NCI-H1092 (cell line): ENCODE results near the gene SCPEP1.
"Not testable (repeated sequence)": the region's sequence is repeated elsewhere in the genome, so short reads cannot be mapped to it uniquely, and the experiment has no call there.

Source experiments
- DNase-seq: peaks from one replicate; lab custom pipeline; 2025; lab: John Stamatoyannopoulos, UW

Gene SCPEP1

DNA sequence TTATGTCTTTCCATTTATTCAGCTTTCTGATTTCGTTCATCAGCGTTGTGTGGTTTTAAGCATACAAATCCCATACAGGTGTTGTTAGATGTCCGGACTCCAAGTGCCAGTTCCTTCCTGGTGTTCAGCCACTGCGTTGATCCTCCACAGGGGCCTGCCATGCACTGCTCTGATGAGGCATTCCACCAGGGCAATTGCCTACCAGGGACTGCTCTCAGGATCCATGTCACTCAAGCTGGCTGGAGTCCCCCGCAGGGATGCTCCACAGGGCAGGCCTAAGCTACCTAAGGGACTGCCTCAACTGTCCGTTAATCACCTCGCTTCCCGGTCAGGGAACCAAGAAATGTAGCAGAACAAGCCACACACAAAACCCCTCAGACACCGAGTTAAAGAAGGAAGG is 12.7 kb upstream of the SCPEP1 start:
- DNase-seq = not testable (repeated sequence)

DNA sequence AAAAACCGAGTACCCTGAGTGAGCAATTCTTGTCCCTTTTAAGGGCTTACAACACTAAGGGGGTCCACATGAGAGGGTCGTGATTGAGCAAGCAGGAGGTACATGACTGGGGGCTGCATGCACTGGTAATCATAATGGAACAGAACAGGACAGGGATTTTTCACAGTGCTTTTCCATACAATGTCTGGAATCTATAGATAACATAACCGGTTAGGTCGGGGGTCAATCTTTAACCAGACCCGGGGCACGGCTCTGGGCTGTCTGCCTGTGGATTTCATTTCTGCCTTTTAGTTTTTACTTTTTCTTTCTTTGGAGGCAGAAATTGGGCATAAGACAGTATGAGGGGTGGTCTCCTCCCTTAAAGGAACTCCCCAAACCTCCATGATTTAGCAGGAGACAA is 12.2 kb upstream of the SCPEP1 start:
- DNase-seq = not testable (repeated sequence)

DNA sequence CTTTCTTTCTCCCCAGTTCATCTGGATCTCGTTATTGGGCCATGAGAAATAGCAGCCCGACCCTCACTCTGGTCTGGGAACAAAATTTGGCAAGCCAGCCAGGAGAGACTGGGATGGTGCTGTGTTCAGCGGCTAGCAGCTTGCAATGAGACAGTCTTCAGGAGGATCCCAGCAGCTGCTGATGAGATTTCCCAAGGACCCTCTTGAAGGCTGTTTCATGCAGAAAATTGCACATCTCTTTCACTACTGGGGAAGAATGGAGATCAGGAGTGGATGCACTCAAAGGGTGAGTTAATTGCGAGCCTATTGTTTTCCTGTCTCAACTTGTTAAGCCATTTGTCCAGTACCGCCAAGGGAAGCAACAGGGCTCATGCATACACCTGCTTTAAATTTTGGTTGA is 11.6 kb upstream of the SCPEP1 start:
- peak; percentile 49 for DNase-seq

DNA sequence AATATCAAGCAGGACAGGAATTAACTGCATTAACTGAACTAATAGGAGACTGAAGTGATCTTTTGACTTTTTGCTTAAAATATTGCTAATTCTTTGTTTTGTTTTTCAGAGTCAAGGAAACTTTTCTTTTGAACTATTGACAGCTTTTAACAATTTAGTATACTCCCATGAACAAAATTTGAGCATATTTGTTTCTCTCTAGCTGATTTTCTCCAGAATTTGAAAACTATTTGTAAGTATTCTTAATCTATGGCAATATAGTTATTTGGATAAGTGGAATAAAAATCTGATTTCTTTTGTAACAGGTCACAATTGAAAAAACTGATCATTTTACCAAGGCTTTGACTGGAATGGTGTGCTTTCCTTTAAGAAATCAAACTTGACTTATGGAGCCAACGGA is 7.0 kb upstream of the SCPEP1 start:
- DNase-seq = no peak

DNA sequence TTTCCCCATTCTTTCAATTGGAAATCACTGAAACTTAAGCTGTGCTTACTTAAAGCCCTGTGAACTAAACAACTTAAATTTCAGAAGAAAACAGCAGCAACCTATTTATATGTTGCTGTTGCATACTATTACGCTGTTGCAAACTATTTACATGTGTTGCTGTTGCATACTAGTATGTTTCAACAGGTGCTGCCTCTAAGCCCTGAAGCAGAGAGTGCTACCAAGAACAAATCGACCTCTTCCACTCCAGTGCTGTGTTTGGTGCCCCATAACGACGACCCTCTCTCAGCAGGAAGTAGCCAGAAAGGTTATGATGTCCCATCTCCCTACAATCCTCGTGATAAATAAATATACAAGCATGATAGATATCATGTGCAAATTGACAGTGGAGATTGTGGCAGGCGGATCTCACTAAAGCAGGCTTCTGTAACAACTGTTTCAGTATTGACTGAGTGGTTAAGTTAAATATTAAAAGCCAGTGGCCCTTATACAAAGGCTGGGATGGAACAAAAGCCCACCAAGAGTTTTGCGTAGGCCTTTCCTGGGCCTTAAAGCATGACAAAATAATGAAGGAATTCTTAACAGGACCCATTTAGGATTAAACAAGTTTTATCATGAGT is 5.7 kb upstream of the SCPEP1 start:
- no peak for DNase-seq

DNA sequence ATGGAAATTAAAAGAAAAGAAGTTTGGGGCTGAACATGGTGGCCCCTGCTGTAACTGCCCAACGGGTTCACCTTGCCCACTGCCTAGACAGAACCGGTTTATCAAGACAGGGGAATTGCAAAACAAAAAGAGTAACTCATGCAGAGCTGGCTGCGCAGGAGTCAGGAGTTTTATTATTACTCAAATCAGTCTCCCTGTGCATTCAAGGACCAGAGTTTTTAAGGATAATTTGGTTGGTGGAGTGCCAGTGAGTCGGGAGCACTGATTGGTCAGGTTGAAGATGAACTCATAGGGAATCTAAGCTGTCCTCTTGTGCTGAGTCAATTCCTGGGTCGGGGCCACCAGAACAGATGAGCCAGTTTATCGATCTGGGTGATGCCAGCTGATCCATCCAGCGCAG is 4.4 kb upstream of the SCPEP1 start:
- no peak for DNase-seq

DNA sequence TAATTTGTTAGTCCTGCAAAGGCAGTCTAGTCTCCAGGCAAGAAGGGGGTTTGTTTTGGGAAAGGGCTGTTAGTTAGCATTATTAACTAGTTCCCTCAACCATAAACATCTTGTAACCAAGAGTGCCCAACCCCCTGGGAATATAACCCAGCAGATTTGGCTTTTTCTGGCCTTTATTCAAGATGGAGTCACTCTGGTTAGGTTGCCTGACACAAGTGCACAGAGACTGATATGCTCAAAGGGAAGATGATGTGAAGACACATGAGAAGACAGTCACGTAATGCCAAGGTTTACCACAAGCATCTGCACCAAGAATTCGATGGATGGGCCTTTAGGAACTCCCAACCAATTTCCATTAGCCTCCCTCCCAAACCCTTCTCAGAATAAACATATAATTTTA is 3.9 kb upstream of the SCPEP1 start:
- no peak for DNase-seq

DNA sequence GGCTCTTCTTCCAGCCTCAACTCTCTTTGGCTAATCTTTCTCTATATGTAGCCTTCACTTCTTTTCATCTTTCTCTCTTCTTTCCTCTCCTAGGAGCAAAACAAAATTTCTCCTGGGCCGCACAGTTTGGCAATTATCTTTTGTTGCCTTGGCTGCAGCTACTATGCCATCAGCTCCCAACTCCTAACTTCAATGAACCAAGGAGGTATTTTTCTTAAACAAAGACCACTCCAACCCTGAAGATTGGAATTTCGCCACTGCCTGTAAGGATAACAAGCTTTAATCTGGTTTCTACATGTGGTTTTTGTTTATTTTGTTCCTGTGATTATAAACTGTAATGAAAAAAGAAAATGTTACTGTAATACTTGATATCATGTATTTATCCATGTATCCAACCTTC is 2.3 kb upstream of the SCPEP1 start:
- DNase-seq = no peak

DNA sequence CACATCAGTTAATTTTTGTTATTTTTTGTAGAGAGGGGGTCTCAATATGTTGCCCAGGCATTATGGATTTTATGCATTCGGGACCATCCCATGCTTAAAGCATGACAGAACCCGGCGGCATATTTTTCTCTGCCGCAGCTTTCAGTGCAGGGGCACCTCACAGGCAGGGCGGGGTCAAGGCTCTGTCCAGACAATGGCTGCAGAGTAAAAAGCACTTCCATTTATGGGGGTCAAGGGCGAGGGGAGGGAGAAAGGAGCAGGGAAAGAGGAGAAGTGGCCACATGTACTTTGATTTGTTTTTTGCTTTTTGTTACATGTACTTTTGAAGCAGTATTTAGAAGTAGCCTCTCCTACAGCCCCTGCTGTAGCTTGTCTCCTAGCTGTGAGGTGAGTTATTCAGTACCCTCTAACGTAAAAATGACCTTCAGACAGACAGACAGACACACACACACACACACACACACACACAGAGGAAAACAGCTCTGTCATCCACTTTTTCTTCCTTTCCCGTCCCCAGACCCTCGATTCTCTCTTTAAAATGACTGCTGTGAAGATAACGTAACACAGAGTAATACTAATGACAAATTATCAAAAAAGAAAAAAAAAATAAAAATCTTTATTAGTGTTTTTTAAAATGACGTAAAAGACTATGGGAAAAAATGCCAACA is 856 bp upstream of the SCPEP1 start:
- DNase-seq = no peak

DNA sequence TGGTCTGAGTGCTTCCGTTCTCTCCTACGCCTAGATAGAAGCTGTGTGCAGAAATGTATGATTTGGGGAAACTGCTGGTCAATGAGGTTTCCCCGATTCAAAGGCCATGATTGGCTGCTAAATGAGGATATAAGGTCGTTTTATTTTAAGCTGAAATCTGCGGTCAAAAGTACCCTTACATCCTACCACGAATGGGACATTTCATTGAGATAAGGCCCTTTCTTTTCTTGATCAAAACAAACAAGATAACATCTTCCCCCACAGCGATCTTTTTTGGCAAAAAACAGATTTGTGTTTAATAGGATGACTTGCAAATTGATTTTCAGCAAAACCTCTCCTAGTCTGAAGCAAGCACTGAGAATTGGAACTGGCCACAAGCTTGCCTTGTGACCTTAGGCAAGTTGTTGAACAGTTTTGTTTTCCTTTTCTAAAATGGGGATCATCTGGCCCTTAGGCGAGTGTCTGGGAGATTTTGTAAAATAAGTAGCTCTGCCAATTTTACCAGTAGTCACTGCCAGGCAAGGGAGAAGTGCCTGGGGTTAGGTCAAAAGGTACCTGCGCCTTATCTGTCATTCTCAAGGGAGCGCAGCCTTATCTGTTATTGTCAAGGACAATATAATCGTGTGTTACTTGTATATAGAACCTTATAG is 635 bp downstream of the SCPEP1 start:
- DNase-seq = no peak

DNA sequence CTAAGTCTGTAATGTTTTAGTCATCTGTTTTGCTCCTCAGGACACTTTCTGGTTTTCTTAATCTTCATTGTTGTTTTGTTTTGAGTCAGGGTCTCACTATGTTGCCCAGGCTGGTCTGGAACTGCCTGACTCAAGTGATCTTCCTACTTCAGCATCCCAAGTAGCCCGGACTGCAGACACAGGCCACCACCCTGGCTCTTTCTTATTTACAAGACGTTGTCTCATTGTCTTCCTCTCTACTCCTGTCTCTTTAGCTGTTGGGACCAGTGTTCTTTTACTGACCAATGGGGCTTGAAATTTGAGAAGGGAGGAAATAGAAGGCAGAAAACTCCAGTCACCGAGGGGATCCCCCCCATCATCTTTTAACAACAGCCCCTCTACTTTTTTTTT is 1.2 kb downstream of the SCPEP1 start:
- DNase-seq = no peak

DNA sequence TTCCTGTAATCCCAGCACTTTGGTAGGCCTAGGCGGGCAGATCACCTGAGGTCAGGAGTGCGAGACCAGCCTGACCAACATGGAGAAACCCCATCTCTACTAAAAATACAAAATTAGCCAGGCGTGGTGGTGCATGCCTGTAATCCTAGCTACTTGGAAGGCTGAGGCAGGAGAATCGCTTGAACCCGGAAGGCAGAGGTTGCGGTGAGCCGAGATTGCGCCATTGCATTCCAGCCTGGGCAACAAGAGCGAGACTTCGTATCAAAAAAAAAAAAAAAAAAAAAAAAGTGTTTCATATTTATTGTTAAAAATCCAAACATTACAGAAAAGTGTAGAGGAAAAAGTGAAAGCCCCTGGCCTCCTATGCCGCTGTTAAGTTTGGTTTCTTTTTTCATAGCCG is 2.6 kb downstream of the SCPEP1 start:
- DNase-seq = not testable (repeated sequence)

DNA sequence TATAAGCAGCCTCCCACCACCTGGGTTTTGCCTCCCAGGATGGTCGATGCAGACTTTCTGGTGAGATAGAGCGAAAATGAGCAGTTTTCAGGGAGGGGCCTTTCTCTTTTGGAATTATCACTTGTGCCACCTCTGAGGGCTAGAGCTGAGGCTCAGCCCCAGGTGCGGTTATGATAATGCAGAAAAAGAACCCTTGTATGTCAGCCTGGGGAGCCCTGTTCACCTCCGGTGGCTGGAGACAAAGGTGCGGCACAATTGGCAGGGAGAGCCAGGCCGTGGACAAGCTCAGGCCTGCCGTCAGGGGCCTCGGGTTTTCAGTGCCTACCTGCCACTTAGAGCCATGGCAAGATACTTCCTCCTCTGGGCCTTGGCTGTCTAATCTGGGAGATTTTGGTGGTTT is 4.4 kb downstream of the SCPEP1 start:
- DNase-seq = no peak

DNA sequence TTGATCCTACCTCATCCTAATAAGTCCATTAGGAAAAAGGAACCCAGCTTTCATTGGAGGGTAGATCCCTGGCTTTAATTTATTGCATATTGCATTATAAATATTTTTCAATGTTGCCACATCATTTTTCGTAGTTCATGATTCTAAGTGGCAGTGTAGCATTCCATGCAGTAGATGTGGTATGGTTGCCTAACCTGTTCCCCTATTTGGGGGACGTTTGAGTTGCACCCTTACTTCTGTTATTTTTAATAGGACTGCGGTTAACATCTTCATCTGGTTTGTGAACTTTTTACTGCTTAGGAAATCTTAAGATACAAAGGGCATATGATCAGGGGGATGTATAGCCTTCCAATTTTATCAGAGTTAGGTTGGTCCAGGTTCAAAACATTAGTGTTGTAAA is 5.4 kb downstream of the SCPEP1 start:
- no peak for DNase-seq

DNA sequence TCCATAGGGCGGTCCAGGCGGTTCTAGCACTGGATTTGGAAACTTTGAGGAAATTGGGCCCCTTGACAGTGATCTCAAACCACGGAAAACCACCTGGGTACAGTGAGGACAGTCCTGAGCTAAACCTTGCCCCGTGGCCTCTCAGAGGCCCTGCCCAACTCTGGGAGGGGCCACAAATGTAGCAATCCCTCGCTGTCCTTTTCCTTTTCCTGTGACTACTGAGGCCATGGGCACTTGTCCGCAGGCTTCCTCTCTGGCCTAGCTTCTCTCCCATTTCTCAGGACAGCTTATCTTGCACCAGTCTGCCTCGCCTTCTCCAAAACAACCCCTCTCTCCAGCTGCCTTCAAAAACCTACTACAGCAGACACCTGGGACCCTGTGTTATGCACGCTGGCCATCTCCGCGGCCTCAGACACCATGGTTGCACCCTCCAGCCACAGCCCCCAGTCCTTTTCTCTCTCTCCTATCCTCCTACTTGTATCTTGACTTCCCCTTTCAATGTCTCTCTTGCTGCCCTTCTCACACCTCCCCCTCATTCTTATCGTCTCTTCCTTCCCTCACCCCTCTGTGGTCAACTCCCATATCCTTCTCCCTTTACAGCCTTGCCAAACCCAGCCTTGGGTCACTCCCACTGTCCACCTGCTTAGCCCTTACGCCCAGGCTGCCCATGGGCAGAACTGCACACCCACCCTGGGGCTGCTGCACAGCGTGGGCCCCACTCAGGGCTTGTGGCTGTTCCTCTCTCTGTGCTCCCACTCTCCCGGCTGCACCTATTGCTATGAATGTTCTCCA is 7.6 kb downstream of the SCPEP1 start:
- DNase-seq = no peak

DNA sequence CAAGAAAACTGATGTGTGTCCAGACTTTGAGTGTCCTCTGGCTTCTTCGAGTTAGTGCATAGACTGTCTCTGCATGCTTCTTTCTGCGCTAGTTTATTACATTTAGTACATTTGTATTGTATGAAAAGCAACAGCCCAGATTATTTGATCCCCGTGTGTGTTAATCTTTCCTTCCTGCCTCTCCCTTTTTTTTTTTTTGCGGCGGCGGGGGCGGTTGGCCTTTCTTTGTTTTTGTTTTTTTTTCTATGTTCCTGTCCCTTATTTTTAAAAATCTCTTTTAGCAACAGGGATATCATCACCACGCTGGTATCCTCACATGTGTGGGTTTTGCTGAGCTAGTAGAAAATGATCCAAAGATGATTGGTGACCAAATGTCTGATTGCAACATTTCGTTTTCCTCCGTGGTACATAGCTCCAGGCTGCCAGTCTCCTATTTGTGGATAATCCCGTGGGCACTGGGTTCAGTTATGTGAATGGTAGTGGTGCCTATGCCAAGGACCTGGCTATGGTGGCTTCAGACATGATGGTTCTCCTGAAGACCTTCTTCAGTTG is 9.4 kb downstream of the SCPEP1 start:
- no peak for DNase-seq

DNA sequence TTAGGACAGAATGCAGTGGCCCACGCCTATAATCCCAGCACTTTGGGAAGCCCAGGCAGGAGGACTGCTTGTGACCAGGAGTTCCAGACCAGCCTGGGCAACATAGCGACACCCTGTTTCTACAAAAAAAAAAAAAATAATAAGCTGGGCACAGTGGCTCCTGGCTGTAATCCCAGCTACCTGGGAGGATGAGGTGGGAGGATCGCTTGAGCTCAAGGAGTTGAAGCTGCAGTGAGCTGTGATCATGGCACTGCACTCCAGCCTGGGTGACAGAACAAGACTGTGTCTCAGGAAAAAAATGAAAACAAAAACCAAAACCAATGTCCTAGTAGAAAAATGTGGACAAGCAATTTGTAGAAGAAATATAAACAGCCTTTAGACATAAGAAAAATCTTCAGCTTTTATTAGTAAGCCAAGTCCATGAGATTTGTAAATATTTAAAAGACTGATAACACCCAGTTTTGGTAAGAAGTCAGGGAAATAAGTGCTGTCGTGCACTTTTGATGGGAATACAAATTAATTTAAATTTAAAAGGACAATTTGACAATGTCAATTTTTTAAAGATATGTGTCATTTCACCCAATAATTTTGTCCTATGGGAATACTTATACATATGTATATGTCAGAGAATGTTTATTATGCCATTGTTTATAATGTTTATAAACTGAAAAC is 11.1 kb downstream of the SCPEP1 start:
- no peak for DNase-seq

DNA sequence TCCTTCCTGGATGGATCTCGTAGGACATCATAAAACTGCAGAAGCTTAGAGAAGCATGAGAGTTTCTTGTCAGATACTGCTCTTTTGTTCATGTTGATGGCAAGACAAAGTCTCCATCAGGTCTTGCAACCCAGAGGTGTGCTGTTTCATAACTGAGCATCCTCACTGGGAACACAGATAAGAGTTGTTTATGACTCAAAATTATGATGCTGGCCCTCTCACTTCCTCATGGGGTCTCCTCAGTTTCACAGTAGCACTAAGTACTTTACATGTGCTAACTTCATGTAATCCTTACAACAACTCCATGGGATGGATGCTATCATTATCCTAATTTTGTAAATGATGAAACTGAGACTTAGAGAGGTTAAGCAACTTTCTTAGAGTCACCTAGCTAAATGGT is 14.4 kb downstream of the SCPEP1 start:
- DNase-seq = no peak

DNA sequence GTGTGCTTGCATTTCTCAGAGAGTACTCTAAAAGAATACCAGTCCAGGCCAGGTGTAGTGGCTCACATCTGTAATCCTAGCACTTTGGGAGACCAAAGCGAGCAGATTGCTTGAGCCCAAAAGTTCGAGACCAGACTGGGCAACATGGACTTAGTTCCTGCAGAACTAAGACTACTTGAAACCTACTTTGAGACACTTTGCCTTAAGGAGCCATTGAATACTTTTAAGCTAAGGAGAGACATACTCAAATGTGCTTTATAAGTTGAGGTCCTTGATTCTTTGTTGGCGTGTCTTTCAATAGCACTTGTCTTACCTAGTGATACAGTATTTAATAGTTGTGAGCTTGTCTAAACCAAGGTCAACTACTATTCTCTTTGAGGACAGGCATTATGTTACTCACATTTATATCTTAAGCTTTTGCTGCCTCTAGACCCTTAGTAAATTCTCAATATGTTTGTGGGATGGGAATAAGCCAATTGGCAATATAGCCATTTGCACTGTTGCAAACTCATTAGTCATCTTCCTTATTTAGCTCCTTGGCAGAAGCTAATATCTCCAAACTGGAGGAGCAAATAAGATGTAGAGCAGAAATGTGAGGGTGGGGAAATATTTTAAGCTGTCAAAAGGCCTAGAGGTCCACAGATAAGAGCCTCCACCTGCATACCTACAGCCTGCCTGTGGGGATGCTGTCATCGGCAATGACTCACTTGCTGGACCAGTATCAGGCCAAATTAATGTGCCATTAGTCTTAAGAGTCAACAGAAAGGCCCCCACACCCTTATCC is 16.3 kb downstream of the SCPEP1 start:
- no peak for DNase-seq

DNA sequence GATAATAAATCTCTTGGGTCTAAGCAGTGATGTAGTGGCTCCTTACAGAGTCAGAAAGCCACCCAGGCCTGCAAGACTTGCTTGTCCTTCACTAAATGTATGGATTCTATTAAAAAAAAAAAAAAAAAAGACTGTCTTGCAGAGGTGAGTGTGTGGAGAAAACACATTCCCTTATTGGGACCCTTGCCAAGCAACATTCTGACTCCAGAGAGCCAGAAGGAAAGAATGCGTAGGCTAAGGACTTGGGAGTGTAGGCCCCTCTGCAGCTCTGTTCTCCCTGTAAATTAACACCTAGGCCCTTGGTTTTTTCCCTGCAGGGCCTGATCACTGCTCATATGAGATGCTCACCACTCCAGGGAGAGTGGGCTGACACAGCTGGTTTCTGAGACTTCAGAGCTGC is 17.8 kb downstream of the SCPEP1 start:
- DNase-seq = no peak

DNA sequence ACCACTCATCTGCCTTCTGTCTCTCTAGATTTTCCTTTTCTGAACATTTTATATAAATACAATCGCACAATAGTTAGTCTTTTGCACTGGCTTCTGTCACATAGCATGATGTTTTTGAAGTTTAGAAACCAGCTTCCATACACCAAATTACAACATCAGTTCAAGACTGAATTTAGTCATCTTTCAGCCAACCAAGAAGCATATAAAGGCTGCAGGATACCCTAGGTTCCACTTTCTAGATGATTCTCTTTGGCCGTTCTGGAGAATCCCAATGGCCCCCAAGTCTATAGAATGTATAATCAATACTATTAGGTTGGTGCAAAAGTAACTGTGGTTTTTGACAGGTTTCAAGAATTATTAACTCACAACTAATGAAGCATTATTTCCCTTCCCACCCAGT is 19.4 kb downstream of the SCPEP1 start:
- DNase-seq = no peak
